G401 (cell line): ENCODE data around the gene PSIP1. TPM values are rescaled to one million over a fixed set of nuclear protein-coding genes. Genes with fewer than 3 reads are reported as not detected.

ENCODE experiments used
- total RNA-seq: library from RNA; depleted of rRNA; stranded (reverse); fragments of >200 nt; shearing (Covaris generic); gene quantifications from 2 replicates; pipeline ENCODE4 v1.2.3, GENCODE V29; 2014; rRNA removed

The PSIP1 gene
- total RNA-seq, 1 experiment from 2014 or later, result 87.4 TPM

Other genes starting within 250 kb of the PSIP1 start
- 2.3 and 2.6 TPM in 2 replicates for gene TTC39B, start 203.8 kb downstream of the PSIP1 start, total RNA-seq
- gene SNAPC3, start 88.1 kb downstream of the PSIP1 start, total RNA-seq, result 20.1 and 20.5 TPM in 2 replicates
- gene CCDC171, start 42.1 kb upstream of the PSIP1 start, total RNA-seq, result 0.55 and 2.4 TPM in 2 replicates